GM03348 (cell line): ENCODE results near the gene KCP.

Experiments
- DNase-seq: peaks from one replicate; pipeline ENCODE4 v3.0.0; 2012; ENCODE audit warnings: low spot score

Gene KCP

DNA sequence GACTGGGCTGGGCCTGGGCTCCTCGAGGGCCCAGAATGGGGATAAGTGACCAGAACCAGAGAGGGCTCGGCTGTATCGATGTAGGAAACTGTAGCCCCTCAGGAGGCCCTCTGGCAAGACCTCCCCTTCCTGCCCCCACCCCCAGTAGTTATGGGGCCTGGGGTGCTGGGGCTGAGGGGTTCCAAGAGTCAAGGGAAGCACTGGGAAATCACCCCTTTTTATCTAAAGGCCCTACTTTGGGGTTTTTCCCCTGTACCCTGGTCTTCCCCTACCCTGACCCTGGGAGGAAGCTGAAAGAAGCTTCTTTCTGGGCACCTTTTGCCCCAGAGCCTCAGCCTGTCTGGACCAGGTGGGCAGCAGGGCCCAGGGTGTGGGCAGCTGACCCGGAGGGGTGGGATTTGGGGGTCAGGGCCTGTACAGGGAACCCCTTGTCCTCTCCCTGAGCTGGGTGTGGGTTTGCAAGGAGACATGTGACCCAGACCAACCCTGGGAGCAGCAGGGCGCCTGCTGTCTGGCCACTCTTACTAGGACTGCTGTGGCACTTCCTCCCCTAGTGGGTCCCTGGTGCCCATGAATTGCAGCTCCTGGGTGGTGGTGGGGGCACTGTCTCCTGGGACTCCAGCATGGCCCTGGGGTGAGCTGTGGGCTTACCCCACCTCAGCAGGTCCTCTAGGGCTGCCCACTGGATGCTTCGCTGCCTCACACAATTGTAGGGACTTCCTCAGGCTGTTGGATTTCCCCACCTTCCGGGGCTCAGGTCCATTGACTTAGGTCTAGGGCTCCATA lies 28.8 kb upstream of the KCP start:
- no peak for DNase-seq

DNA sequence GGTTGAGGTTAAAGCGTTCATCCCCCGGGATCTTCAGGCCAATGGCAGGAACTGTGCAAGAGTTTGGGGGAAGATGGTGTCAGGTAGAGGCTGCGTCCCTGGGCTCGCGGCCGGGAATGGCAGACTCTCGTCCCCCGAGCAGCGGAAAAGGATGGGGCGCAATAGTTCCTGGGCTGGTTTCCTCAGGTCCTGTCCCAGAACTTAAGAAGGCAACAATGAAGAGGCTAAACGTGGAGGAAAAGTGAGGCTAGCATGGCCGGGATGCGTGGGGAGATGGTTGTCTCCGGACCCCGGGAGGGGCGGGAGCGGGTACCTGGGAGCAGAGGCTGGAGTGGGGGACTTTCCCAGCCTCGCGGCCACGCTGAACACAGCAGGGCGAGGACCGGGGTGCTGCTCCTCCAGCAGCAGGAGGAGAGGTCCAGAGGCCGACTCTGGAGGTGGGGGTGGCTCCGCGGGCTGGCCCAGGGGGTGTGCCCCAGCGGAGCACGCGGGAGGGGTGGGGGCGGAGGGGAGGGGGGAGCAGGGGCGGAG lies 28.1 kb upstream of the KCP start:
- no peak for DNase-seq

DNA sequence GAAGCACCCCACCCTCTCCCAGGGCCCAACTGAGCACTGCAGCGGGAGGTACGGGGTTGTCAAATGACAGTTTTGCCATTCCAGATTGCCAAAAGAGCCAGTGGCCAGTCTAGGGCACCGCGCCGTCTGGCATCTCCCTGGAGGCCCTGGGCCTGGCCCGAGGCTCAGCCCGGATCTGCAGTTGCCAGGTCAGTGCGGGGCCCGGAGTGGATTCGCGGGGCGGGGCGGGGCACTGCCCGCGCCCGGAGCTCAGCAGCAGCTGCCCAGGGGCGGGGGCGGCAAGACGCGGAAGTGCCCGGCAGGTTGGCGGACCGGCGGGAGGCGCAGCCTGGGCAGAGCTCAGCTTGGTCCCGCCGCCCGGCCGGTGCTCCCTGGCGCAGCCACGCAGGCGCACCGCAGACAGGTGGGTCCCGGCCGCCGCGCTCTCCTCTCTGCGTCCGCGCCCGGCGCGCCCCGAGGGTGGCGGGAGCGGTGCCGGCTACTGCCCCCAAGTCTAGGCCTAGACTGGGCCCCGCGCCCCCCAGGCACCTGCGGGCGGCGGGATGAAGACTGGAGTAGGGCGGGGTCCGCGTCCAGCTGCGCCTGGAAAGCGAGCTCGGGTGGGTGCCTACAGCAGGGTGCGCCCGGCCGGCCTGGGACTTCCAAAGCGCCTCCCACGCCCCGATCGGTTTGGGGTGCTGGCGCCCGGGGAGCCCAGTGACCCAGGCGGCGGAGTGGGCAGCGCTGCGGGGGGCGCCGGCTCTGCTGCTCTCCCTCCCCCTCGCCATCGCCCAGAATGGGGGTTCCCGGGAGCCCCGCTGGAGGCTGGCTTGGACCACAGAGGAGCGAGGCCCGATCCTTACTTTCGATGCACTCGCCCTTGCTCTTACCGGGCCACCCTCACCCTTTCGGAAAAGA lies 27.4 kb upstream of the KCP start, which contains the start of gene IRF5:
IRF5 (plus strand) TSS at position 281 of the 897 bp plus-strand sequence. CDS start 4,155 bp downstream, outside the sequence.
- DNase-seq = no peak

DNA sequence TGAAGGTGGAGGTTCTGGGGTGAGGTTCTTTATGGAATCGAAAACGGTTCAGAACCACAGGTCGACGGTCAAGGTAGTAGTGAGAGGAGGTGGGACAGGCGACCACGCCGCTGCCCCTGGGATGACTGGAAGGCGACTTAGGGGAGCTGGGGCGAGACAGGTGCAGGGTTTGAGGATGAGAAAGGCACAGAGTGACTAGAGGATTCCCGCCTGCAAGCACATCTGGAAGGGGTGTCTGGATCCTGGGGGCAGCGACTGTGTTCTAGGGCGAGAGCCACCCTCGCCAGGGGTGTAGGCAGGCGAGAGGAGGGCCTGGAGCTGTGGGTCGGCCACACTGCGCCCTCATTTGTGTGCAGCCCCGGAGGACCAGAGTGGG lies 26.8 kb upstream of the KCP start:
- no peak for DNase-seq

DNA sequence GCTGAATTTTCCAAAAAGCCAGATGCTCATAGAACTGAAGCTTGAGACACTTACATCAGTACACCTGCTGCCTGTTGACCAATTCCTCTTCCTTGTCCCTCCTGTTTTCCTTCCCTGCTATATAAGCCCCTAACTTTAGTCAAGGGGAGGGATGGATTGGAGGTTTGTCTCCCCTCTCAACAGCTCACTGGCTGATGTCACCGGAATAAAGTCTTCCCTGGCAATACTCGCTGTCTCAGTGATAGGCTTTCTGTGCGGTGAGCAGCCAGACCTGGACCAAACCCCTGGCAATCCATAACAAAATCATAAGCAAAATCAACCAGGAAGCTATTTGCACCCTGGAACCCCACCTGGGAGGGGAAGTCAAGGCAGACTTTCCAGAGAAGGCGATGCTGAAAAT lies 26.3 kb upstream of the KCP start:
- no peak for DNase-seq

DNA sequence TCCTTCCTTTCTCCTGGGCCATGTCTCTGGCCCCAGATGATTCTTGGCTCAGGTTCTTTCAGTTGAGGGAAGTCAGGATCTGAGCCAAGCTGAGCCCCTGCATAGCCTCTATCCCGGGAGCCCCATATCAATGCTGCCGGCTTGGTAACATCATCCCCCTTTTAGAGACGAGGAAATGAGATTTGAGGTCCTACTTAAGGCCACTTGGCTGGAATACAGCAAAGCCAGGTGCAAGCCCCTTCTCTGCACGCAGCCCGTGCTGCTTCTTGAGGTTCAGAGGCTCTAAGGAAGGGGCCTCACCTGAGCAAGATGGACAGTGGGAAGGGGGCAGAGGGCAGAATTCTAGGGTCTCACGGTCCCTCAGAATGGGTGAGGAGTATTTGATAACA lies 24.8 kb upstream of the KCP start:
- no peak for DNase-seq

DNA sequence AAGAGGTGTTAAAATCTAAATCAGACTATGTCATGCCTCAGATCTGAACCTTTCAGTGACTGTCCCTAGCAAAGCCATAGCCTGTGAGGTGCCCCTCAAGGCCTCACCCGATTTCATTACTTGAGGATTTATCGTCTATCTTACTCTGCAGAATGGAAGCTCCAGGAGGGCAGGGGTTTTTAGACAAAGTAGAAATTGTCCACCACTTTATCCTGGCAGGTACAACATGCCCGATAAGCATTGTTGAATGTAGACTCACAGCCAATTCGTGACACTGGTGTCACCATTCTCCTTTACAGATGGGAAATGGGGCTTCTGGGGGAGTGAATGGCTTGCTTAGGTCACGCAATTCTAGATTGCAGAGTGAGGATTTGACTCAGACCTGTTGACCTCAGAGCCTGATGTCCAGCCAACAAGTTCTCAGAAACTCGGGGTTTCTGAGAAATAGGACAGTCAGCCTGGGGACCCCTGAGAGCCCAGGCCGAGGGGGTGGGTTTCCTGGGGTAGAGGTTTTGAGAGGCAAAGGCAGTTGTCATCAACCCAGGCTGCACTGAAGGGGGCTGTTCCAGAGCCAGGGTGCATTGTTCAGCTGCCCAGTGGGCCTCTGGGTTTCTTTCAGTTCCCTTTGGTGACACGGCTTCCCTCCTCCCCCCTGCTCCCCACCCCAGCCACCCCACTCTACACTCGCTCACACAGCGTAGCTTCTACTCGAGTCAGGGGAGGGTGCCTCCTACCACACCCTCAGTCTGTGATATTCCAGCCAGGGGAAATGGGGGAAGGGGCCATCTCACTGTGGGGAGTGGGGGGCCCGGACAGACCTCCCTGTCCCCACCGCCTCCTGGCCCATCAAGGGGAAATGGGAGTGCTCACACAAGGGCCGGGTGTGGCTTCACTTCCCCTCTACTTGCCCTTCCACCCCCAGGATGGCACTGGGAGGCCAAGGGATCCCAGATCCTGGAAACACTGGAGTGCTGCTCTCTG lies 24.1 kb upstream of the KCP start:
- DNase-seq = no peak

DNA sequence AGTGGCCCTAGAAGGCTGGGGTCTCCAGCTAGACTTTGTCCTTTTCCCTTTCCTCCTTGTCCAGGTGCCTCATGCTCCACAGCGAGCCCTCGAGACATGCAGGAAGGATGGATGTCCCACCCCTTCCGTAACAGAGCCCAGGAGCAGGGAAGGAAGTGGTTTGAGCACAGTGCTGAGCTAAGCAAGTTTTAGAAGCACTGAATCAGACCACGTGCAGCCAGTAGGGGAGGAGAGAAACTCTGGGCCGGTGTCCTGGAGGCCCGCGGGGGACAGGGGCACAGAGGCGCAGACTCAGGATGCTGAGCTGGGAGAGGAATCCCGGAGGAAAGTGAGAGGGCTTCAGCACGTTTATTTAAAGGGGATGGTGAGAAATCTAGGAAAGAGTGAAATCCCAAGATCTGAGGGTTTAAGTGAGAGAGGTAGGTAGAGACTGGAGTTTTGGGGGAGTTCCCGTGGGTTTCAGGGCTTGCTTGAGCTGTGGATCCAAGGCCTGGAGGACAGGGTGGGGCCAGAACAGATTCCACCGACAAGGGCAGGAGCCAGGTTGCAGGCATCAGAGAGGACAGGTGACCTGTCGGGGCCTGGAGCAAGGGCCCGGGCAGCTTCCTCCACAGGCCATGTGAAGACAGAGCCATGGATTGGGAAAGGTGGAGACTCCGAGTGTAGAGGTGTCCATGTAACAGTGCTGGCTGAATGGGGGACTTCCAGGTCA lies 22.8 kb upstream of the KCP start:
- DNase-seq = no peak

DNA sequence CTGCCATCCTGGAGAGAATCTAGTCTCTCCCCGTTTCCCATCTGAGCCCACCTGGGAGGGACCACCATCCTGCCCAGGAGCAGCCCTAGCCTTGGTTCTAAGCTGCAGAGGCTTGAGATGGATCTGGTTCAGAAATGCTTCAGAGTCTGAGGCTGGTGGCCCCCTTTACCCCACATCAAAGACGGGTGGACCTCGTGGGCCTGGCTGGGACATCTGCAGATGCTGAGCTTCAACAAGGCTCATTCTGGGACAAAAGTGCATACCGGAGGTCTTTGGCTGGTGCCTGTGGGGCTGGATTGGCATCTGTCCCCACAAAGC lies 22.3 kb upstream of the KCP start:
- no peak for DNase-seq

DNA sequence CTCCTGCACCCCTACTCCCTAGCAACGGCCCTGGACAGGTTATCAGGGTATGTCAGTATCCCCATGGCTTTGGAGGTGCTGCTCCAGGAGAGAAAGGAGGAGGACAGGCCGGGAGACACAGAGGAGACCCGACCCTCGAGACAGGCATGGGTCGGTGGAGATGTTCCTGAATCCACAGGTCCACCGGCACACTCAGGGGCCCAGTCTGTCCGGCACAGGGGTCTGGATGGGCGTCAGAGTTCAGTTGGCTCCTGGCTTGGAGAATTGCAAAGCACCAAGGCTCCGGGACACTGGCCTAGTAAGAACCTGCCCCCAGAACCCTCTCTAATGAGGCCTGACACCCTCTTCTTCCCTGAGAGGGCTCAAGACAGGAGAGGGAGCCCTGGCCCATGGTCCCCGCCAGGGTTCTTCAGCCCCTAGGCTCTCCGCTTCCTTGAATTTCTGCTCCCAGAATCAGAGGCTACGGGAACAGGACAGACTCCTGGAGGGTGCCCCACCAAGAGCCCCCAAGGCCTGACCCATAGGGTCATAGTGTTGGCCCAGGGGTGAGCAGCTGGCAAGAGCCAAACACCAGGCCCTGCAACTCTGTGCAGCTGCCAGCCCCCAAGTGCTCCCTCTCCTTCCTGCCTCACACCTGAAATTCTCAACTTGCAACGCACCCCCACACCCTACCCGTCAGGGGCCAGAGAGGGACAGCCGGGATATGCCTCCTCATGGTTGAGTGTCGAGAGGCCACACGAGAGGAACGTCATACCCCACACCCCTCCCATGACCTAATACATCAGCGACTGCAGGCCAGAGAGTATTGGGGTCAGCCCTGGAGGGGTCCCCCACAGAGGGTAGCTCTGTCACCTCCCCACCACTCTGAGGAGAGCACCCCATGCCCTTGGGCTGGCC lies 21.7 kb upstream of the KCP start:
- no peak for DNase-seq

DNA sequence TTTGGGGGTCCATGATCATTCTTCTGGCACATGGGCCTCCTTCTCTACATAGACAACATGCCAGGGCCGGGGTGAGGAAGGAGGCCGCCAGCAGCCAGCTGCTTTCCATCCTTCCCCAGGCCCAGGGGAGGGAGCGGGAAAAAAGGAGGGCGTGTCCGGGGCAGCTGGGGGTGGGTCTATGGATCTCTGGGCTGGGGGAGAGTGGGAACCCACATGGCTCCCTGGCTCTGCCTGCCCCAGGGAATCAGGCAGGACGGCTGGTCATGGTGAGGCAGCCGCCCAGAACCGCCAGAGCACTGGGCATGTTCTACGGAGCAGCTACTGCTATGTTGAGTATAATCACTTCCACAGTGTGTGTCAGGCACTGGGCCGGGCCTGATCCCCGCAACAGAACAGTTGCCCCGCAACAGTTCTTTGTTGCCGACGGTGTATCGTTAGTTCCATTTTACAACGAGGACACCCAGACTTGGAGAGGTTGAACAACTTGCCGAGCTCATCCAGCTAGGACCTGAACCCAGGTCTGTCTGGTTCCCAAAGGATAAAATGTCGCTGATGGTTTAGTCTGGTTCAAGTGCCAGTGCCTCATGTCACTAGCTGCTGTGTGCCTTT lies 20.8 kb upstream of the KCP start:
- DNase-seq = no peak

DNA sequence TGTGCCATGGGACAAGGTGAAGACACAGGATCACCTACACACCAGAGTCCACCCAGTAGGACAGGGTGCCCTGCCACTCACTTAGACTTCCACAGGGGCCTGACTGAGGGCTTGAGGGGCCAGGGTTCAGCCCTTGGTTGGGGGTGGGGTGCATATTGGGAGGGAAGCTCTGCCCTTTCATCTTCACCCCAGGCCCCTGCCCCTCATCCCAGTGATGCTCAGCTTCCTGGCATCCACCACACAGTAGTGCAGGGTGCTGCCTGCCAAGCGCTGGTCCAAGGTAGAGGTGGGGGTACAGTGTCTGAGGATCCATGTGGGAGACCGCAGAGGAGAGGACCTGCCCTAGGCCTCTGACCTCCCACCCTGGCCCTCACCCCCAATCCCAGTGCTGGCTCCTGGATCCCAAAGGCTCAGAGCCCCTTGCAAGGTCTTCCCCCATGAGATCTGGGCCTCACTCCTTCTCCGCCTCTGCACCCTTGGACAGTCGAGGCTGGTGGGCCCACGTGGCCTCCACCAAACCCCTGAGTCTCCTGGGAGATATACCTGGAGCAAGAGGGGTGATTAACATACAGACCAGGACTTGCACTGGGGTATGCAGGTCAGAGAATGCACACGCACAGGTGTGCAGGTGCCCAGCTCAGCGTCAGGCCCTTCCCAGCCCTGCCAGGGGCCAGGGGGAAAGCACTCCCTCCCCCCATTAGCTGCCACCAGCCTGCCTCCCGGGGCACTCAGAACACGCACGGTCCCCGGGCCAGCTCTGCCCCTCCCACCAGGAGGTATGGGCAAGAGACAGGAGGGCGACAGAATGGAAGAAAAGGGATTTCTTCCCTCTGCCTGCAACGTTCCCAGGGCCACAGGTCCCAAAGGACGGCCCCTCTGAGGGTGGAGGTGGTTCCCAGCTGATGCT lies 18.6 kb upstream of the KCP start:
- no peak for DNase-seq

DNA sequence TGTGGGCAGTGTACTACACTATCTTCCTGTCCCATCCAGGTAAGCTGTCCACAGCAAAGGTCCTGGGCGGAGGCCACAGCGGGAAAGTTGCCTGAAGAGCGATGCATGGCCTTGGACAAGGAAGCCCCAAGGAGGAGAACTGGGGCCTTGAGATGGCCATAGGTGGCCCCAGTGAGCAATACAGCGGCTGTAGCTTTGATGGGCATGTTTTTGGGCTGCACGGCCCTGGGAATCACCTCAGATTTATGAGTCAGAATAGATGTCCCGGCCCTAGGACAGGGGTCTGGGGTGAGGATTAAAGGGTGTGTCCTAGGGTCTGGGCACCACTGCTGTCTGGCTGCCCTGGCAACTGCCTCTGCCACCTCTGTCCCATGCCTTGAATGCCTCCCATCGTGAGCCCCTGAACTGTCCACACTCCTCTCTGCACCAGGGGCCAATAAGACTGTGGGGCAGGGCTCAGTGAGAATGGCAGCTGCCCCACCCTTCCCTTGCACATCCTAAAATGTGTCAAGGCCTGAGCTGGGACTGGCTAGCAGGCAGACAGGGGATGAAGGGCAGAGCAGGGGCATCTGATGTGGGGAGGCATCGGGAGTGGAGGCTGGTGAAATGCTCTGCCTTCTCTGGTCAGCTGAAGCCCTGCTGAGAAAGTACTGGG lies 17.8 kb upstream of the KCP start:
- no peak for DNase-seq

DNA sequence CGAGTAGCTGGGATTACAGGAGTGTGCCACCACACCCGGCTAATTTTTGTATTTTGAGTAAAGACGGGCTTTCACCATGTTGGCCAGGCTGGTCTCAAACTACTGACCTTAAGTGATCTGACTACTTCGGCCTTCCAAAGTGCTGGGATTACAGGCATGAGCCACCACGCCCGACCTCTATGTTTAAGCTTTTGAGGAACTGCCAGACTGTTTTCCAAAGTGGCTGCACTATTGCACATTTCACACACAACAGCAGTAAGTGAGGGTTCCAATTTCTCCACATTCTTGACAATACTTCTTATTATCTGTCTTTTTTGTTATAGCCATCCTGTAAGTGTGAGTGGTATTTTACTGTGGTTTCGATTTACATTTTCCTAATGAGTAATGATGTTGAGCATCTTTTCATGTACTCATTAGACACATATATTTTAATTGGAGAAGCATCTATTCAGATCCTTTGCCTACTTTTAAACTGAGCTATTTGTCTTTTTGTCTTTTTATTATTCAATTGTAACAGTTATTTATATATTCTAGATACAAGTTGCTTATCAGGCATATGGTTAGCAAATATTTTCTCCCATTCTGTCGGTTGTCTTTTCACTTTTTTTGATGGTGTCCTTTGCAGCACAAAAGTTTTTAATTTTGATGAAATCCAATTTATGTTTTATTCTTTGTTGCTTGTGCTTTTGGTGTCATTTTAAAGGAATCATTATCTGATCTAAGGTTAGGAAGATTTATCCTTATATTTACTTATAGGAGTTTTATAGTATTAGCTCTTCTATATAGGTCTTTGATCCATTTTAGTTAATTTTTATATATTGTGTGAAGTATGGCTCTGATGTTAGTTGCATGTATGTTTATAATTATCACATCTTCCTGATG lies 14.4 kb upstream of the KCP start:
- DNase-seq = no peak

DNA sequence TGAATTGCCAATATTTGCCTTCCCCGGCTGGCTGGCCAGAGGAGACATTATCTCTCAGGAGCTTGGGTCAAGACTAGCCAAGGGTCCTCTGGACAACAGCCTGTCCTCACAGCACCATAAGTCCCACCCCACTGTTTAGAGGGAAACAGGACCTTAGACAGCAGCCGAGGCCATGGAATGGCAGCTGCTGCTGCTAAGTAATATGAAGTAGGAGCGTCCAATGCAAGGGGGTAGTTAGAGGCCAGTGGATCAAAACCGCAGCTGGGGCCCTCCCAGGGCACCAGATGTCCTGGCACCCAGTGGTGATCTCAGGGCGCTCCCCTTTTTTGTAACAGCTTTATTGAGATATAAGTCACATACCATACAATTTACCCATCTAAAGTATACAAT lies 12.9 kb upstream of the KCP start:
- DNase-seq = no peak

DNA sequence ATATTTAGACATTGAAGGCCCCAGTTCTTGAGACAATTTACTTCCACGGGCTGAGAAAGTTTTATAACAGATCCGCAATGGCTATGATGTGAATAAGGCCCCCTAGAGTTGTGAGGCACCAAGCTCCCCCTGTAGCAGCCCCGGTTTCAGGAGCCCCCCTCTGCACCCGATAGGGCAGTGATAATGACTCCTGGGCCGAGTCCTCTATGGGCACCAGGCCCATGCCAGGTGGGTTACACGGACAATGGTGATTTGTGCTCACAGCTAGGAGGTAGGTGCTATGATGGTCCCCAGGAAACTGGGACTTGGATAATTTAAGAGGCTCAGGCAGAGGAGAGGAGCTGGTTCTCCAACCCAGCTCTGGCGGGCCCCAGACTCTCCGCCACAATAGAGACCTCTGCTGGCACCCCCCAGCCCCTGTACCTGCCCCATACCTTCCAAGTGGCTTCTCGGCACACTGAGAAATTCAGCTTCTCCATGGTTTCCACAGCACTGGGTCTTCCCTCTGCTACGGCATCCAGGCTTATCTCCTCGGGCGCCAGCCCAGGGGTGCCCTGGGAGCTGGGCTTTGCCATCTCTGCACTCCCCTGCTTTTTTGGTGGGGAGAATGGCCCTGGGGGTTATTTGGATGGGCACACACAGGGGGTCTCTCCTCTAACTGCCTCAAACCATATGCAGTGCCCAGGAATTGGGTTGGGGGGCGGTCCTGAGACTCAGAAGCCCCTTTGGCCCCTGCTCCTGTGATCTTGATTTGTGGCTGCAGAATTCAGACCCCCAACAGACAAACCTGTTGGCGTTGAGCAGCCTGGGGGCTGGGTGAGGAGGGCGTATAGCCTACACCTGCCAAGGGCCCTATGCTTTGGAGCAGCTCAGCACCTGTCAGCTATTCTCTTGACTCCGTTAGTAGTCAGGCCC lies 12.2 kb upstream of the KCP start:
- DNase-seq = no peak
